Tibial nerve (tissue), 4 donors: ENCODE results near the gene EPHA10.

Source experiments
- EP300 ChIP-seq, 2 donors: sonication (generic); formaldehyde crosslinking; IDR thresholded peaks; one replicate each; pipeline ENCODE4 v1.6.1; 2017; ENCODE audit warnings: antibody characterized with exemption in 2 of 2, mild to moderate bottlenecking in 1 of 2
- POLR2A ChIP-seq, 2 donors: fragments of 450-650 bp; IDR thresholded peaks; one replicate each; pipeline ENCODE4 v1.6.1; 2017; ENCODE audit warnings: antibody characterized with exemption in 2 of 2, mild to moderate bottlenecking in 2 of 2, moderate library complexity in 2 of 2
- TF ChIP-seq, protein P1 (sequence below), 5 experiments: fragments of 200-600 bp in 3 of 5; fragments of 450-650 bp in 2 of 5; sonication (generic) in 3 of 5; IDR thresholded peaks; one replicate each; pipeline ENCODE4 v1.5.1; 2016 to 2019; ENCODE audit warnings: antibody characterized with exemption in 5 of 5, mild to moderate bottlenecking in 3 of 5, moderate library complexity in 2 of 5

- TF ChIP-seq, protein P1, sequence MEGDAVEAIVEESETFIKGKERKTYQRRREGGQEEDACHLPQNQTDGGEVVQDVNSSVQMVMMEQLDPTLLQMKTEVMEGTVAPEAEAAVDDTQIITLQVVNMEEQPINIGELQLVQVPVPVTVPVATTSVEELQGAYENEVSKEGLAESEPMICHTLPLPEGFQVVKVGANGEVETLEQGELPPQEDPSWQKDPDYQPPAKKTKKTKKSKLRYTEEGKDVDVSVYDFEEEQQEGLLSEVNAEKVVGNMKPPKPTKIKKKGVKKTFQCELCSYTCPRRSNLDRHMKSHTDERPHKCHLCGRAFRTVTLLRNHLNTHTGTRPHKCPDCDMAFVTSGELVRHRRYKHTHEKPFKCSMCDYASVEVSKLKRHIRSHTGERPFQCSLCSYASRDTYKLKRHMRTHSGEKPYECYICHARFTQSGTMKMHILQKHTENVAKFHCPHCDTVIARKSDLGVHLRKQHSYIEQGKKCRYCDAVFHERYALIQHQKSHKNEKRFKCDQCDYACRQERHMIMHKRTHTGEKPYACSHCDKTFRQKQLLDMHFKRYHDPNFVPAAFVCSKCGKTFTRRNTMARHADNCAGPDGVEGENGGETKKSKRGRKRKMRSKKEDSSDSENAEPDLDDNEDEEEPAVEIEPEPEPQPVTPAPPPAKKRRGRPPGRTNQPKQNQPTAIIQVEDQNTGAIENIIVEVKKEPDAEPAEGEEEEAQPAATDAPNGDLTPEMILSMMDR (IDR thresholded peaks at IDR 0.05): no peak
- no peak for TF ChIP-seq POLR2A (IDR thresholded peaks at IDR 0.05)
- TF ChIP-seq EP300 (IDR thresholded peaks at IDR 0.05): no peak
Observed at GRCh38 chr1:37734629-37735591, 30.0 kb downstream of the EPHA10 start.
